GM21526 (cell line): Measurements from ENCODE around the gene KCNAB1.
"Not testable (repeated sequence)": the region's sequence is repeated elsewhere in the genome, so short reads cannot be mapped to it uniquely, and the experiment has no call there.

Source experiments
- ATAC-seq: cut with Tn5 transposase; IDR thresholded peaks from one replicate; pipeline ENCODE4 v1.9.1; 2021; ENCODE audit warnings: moderate library complexity; ENCODE audit not compliant: unreplicated experiment, low FRiP score

The KCNAB1 gene

DNA sequence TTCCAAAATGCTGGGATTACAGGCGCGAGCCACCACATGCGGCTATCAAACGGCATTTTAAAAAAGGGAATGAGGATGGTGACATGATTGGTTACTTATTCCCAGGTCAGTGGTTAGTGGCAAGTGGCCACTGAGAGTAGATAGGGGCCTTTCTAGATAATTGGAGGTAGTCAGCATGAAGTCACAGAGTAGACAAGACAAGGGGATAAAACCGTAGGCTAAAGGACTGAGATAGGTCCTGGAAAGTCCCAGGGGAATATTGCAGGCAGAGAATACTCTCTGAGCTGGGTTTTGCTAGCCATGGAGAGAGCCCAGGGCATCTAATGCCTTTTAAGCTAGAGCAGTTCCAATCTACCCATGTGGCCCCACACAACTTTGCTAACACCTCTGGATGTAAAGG is 52.2 kb downstream of the KCNAB1 start:
- ATAC-seq = no peak

DNA sequence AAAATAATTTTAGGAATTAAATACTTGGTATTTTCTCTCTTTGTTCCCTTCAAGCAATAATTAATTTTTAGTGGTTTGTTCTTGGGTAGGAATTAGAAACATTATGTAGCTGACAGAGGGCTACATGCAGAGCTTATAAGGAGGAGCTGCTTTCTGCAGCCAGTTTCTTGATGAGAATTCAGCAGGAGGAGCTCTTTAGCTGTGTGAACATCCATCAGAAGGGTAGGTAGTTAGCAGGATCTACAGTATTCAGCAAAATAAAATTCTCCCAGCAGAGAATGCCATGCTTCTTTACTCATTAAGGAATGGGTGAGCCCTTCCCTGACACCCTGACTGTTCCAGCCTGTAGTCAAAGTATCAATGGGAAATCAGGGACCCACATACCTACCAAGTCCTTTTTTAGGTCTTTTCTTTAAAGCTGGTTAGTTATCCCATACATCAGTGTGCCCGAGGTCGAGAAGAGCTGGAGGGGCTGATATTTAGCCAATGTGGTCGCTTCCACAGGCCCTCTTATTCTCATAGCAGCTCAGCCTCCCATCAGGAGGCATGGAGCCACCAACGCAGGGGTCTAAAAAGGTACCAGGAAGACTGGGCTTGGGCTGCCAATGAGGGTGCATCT is 54.0 kb downstream of the KCNAB1 start:
- no peak for ATAC-seq

DNA sequence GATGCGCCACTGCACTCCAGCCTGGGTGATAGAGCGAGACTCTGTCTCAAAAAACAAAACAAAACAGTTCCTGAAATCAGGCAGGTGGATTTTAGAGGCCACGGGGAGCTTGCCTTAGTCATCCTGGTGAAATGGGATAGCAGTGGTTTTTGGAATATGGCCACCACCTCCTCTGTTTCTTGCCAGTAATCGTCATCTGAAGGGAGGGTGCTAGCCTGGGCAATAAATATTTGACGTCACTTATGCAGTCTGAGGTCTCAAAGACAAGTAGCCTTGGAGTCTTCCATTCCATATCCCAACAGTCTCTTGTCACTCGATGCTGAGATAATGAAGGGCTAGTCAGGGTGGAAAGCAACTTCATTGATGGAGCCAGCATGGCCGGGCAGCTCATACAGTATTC is 55.2 kb downstream of the KCNAB1 start:
- ATAC-seq = no peak

DNA sequence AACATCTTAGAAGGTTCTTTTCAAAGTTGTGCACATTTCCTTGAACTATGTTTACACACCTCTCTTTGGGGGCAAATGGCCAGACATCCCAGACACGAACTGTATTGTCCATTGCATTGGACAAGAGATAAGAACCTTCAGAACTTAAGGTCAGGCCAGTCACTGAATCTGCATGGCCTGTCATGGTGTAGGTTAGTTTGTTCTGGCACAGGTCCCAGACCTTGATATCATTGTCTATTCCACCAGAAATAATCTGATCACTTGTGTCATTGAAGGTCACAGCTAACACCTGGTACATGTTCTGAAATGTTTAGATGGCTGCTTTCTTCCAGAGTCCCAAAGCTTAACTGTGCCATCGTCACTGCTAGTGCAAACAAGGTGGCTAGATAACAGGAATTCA is 55.7 kb downstream of the KCNAB1 start:
- ATAC-seq = no peak

DNA sequence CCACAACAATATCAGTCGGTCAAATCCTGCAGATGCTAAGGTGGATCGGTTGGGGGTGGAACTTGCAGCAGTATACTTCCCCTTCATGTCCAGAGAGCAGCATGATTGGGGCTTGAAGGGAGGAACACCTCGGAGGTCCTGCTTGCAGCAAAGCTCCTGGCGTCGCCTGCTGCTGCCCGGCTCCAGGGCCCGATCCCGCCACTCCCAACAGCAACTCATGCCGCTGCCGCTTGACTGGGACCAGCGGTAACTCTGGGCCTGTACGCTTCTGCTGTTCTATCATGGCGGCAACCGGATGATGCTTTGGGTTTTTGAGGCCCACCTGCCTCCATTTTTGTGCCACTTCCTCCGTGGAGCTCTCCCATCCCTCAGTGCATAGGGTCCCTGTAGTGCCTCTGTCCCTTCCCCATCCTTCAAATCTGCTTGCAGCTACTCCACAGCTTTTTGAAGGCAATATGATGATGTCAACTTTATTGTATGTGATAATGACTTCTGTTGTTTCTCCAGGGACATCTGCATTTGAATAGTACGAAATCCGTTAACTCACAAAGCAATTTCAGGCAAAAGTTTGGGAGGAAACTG is 56.3 kb downstream of the KCNAB1 start:
- ATAC-seq = no peak

DNA sequence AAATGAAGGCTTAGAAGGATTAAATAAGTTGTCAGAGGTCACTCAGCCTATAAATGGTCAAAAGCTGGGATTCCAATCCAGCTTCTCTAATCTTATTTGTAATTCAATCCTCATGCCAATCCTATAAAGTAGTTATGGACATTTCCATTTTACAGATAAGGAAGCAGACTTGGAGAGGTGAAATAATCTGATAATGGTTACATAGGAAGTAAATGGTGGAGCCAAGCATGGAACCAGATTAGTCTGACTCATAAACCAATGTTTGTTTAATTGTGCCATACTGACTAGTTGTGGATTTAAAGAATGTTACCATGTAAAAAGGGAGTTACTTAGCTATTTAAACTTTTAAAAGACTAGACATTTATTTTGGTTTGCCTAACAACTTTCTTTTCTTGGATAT is 59.7 kb downstream of the KCNAB1 start:
- no peak for ATAC-seq

DNA sequence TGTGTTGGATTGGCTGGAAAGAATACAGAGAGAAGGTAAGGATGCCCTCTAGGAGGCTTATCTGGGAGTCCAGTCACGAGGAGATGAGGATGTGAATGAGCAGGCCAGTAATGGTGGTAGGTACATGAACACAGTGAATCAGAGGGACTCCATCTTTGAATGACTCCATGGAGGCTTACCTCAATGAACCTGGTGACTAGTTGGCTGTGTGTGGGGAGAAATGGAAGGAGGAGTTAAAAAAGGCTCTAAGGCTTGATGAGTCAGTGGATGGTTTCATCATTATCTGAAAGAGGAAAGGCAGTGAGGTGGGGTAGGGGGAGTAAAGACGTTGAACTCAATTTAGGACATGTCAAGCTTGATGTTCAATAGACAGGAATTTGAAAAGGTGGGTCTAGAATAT is 61.1 kb downstream of the KCNAB1 start:
- no peak for ATAC-seq

DNA sequence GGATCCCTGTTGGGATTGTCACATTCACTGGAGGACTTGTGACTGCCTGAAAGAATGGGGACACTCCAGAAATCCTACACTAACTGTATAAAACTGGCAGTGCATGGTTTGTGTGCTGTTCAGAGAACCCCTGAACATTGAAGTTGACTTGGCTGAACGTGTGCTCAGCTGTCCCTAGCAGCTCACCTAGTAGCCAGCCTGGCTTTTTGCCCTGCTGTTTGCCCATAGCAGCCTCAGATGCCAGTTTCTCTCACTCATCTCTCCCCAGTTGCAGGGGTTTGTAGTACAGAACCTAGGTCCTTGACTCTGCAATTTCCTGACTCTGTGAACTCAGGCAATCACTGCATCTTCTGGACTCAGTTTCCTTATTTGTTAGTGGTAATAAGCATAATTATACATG is 63.0 kb downstream of the KCNAB1 start:
- no peak for ATAC-seq

DNA sequence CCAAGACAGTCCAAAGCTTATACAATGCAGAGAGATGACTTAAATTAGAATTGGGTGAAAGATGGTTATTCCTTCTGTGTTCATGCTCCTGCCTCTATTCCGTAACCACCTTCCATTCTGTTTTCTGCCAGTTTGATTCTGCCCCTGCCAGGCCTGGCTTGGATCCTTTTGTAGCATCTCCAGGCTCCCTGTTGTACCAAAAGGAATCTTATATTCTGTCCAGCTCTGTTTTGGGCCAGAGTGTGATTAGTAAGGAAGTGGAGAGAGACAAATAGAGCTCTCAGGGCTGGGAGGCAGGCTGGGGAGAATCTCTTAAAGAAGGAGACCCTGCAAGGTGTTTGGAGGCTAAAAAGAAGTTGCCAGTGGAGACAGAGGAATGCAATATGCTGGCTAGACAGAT is 63.8 kb downstream of the KCNAB1 start:
- ATAC-seq = no peak

DNA sequence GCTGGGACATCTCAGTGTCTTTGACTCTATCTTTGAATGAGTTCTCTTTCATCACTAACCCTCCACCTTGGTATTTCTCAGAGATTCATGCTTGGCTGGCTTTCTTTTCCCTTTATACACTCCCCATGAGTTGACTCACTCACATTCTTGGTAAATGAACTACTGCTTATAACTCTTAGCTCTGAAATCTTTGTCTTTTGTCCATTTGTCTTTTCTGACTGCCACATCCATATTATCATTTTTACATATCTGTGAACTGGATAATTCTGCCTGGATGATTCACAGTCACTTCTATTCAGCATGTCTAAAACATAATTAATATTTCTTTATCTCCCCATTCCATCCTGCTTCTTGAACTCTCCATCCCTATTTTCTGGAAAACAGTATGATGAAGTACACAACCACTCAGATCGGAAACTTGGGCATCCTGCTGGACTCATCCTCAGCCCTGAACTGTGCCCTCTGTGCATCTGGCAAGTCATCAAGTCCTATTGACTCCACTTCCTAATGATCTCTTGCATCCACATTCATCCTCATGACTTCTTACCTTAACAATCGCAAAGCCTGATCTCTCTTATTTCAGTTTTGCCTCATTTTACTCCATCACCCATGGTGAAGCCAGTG is 66.9 kb downstream of the KCNAB1 start:
- ATAC-seq = no peak

DNA sequence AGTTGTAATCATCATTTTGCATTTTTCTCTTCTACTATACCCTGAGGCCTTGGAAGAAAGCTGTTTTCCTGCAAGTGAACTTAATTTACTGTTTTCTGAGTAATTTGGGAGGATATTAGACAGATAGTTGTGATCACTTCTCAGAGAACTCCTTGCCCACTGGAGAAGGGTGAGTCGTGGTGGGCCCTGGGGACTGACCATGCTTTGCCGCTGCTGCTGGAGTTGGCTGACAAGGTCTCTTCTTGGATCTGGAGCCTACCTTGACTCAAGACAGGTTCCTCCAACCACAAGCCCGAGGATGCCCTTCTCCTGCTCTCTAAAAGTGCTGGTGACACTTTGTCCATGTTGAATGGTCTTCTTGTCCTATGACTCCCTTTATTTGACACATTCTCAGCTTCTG is 68.4 kb downstream of the KCNAB1 start:
- no peak for ATAC-seq

DNA sequence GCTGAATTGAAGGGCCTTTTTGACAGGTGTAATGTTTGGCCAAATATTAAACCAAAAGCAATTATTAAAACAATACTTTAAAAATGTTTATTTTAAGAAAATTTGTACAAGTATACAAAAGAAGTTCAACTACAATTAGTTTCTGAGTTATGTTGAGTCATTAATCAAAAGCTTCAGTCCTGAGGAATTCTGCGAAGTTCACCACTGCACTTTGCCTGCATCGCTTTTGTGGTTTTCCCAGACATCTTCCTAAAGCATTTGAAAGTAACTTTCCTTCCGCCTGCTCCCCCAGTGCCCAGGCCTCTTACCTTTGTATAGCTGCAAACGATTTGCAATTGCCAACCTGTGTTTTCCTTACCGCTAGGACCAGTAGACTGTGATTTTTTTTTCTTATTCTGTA is 69.5 kb downstream of the KCNAB1 start:
- no peak for ATAC-seq

DNA sequence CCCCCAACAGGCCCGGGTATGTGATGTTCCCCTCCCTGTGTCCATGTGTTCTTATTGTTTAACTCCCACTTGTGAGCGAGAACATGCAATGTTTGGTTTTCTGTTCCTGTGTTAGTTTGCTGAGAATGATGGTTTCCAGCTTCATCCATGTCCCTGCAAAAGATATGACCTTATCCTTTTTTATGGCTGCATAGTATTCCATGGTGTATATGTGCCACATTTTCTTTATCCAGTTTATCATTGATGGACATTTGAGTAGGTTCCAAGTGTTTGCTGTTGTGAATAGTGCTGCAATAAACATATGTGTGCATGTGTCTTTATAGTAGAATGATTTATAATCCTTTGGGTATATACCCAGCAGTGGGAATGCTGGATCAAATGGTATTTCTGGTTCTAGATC is 74.6 kb downstream of the KCNAB1 start:
- ATAC-seq = not testable (repeated sequence)

DNA sequence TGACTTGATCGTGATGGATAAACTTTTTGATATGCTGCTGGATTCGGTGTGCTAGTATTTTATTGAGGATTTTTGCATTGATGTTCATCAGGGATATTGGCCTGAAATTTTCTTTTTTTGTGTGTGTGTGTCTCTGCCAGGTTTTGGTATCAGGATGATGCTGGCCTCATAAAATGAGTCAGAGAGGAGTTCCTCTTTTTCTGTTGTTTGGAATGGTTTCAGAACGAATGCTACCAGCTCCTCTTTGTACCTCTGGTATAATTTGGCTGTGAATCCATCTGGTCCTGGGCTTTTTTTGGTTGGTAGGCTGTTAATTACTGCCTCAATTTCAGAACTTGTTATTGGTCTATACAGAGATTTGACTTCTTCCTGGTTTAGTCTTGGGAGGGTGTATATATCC is 76.8 kb downstream of the KCNAB1 start:
- not testable (repeated sequence) for ATAC-seq

DNA sequence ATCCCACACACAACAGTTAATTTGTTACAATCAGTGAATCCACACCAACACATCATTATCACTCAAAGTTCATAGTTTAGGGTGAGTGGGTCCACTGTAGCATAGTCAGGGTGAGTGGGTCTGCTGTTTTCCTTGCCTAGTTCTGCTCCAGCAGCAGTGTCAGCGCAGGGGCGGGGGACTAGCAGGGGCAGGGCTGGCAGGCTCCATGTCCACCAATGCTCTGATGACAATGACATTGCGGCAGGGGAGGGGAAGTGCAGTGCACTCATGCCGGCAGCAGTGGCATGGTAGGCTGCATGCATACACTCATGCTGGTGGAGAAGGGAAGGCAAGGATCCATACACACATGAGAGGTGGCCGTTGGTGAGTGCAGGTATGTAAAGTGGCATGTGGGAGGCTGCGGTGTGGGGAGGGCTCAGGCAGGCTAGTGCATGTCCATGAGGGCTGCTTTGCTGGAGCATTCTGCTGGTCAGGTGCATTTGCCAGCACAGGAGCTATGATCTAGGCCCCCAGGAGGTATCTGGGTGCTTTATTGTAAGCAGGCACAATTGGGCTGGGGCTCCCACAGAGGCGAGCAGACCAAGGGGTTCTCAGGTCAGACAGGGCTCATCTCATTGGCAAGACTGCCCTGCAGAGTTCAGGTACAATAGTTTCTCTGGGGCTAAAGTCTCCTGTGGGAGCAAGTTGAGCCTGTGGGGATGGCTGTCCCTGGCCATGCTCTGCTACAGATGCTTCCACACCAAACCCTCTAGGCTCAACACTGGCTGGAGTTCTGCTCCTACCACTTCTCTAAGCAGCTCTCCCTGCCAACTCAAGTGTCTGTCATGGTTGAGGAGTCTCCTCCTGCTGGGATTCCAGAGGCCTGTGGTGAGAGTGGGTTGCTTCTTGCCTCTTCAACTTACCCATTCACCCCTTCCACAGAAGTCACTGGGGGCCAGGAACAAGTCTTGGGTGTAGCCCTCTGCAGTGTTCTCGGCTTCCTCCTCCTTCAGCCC is 81.3 kb downstream of the KCNAB1 start:
- no peak for ATAC-seq

DNA sequence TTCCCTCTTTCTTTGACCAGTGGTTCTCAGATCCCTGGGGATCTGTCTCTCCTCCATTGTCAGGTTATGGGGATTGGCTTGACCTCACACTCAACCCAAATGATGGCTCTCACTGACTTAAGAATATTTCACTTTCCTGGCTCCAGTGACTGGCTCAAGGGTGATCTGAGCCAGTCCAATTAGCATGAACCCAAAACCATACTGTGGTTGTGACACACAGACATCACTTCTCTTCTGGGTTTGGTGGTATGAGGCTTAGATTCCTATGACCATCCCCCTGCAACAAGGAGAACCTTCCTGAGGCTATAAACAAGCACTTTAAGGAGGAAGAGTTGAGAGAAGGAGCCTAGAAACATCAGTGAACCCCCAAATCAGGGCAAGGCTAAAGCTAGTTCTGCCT is 85.8 kb downstream of the KCNAB1 start:
- ATAC-seq = no peak

DNA sequence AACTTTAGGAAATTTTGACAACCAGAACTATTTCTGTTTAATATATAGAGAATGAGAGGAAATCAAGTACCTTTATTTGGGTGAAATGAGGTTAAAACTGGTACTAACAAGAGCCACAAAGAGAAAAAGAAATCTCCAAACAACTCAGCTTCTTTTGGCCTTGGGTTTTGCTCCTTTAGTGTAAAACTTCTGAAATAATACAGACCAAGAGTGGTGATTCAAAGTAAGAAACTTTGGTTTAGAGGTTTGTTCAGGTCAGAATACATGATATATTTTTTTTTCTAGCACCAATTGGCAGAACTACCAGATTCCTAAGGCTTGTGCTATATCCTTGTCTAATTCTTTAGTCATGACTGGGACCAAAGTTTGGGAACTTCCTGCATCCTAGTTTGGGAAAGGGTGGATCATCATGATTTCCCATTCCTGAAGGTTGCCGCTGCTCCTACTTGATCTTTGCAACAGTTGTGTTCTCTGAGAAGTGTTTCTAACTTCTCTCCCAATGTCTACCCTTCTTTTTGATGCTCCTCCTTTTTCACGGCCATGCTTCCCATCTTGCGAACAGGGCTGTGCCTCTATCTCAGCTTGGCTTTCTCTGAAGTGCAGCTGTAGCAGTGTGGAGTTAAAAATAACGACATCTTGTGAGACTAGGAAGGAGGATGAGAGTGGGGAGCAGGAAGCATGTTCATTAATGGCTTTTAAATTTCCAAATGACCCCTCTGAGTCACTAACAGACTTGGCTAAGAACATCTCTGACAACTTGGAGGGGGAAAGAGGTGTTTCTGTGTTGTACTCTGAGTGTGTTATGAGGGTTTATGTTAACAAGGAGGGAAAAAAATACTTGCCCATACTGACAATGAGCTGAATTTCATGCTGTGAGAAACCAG is 87.7 kb downstream of the KCNAB1 start:
- ATAC-seq = no peak

DNA sequence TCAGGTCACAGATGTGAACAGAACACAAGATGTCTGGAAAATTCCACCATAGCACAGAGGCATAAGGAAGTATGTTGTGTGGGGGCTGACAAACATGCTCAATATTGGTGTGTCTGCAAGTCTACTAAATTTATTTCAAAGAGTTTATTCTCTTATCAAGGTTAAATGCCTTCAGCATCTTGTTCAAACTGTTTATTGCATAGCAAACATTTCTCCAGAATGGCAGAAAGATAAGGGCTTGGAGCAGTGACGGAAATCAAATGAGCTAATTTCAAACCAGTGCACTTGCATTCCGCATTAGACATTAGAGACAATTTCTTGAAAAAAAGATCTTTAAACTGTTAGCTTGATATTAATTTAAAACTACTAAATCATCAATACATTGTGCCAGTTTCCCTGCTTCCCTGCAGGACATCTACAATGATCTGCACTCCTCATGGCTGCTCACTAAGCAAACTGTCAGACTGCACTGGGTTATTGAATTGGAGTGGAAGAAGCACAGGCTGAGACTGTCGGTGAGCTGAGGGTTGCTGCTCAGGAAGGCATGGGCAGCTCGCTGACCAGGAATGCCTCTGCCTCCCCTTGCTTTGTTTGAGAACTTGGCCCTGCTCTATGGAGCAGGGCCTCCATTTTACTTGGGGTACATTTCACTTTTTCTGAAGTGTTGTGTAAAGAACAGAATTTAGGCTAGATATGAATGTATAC is 89.4 kb downstream of the KCNAB1 start:
- ATAC-seq = no peak

DNA sequence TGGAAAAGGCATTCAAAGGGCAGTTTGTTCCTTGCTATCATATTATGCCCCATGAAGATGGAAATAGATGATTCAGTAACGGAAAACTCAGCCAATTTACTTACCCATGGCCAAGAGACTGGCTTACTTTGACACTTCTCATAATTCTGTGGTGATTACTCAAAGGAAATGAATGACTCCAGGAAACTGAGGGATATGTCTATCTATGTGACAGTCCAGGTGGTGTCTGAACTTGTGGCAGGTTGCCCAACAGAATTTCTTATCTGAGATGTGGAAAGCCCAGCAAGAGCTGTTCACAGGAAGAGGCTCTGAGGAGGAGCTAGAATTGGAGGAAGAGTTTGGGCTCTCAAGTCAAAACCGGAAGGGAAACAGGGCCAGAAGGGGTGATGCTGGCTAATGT is 91.2 kb downstream of the KCNAB1 start:
- ATAC-seq = no peak

DNA sequence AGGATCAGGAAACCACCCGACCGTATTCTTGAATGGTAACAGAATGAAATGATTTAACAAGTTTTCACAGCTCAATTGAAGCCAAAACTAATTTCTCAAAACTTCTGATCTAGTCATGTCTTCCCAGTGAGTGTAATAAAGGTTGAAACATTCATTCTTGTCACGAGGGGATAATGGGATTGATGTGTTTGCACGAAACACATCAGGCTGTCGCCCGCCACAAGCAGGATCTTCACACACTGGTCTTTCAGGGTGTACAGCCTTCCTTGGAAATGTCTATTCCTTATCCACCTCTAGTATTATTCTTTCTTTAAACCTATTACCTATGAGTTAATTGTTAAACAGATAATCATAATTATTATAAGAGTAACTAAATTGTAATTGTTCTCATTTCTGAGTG is 94.3 kb downstream of the KCNAB1 start:
- ATAC-seq = no peak
